HG02938 (cell line): ENCODE measurements around the gene TPST1.

Experiments used
- ATAC-seq: cut with Tn5 transposase; IDR thresholded peaks from one replicate; pipeline ENCODE4 v1.9.1; 2021; ENCODE audit warnings: mild to moderate bottlenecking, moderate library complexity; ENCODE audit not compliant: unreplicated experiment

The TPST1 gene

GRCh38 chr7:66281678-66282590 is 76.8 kb downstream of the TPST1 start:
- no peak for ATAC-seq

GRCh38 chr7:66282591-66282935 is 77.4 kb downstream of the TPST1 start:
- no peak for ATAC-seq

GRCh38 chr7:66283003-66283920 is 78.1 kb downstream of the TPST1 start:
- no peak for ATAC-seq

GRCh38 chr7:66296001-66296521 is 90.9 kb downstream of the TPST1 start:
- no peak for ATAC-seq

GRCh38 chr7:66296557-66296956 is 91.4 kb downstream of the TPST1 start:
- no peak for ATAC-seq

- no peak for ATAC-seq
These were observed 92.4 kb downstream of the TPST1 start for GRCh38 chr7:66297579-66297978.

- ATAC-seq = no peak
These were observed 96.1 kb downstream of the TPST1 start for GRCh38 chr7:66301249-66301648.

GRCh38 chr7:66301737-66302136 is 96.6 kb downstream of the TPST1 start:
- no peak for ATAC-seq

GRCh38 chr7:66303454-66304155 is 98.5 kb downstream of the TPST1 start:
- ATAC-seq = no peak

GRCh38 chr7:66304536-66304935 is 99.4 kb downstream of the TPST1 start:
- no peak for ATAC-seq

- ATAC-seq = no peak
These were observed 101.1 kb downstream of the TPST1 start for GRCh38 chr7:66306243-66306642.

- ATAC-seq = no peak
These were observed 102.6 kb downstream of the TPST1 start for GRCh38 chr7:66307591-66308215.

GRCh38 chr7:66308411-66308810 is 103.3 kb downstream of the TPST1 start:
- no peak for ATAC-seq

- no peak for ATAC-seq
These were observed 105.5 kb downstream of the TPST1 start for GRCh38 chr7:66310620-66311019.

GRCh38 chr7:66313886-66314568 is 108.9 kb downstream of the TPST1 start:
- ATAC-seq = no peak

GRCh38 chr7:66315192-66315591 is 110.1 kb downstream of the TPST1 start:
- no peak for ATAC-seq

- no peak for ATAC-seq
These were observed 114.4 kb downstream of the TPST1 start for GRCh38 chr7:66319407-66319979.

GRCh38 chr7:66321283-66321682 is 116.1 kb downstream of the TPST1 start:
- ATAC-seq = no peak

GRCh38 chr7:66323114-66323796 is 118.1 kb downstream of the TPST1 start:
- no peak for ATAC-seq
